Hematopoietic multipotent progenitor cell (in vitro differentiated cells): Measurements from ENCODE around the gene USP20. TPM values are rescaled to one million over a fixed set of nuclear protein-coding genes. Genes with fewer than 3 reads are reported as not detected.
"Not testable (repeated sequence)": the region's sequence is repeated elsewhere in the genome, so short reads cannot be mapped to it uniquely, and the experiment has no call there.

Source experiments
- DNase-seq, 3 donors: peaks; one replicate each; pipeline ENCODE4 v3.0.0-alpha.2; 2011 to 2015; ENCODE audit warnings: low read depth in 2 of 3, low spot score in 2 of 3
- total RNA-seq: library from RNA; depleted of rRNA; stranded (reverse); fragments of >200 nt; gene quantifications from one replicate; pipeline ENCODE4 v1.2.3, GENCODE V29; 2012

The USP20 gene
- total RNA-seq, 1 donor, result 41.7 TPM

- DNase-seq, result no peak
Measured at GRCh38 chr9:129887334-129888292, 52.4 kb downstream of the USP20 start.

- DNase-seq, result peak in 2 of 3 donors; percentile 88 to 94
Measured at GRCh38 chr9:129888293-129889121, 53.2 kb downstream of the USP20 start.

GRCh38 chr9:129889122-129889940, 54.1 kb downstream of the USP20 start:
- DNase-seq, result no peak

- peak in 2 of 3 donors; percentile 88 to 94 for DNase-seq
Measured at GRCh38 chr9:129889941-129890717, 54.9 kb downstream of the USP20 start.

GRCh38 chr9:129890718-129891299, 55.6 kb downstream of the USP20 start:
- not testable (repeated sequence) for DNase-seq

GRCh38 chr9:129891569-129891968, 56.3 kb downstream of the USP20 start:
- DNase-seq, result no peak

- DNase-seq, result peak in 1 of 3 donors; percentile 36
Measured at GRCh38 chr9:129894120-129894823, 59.0 kb downstream of the USP20 start.

- peak in 1 of 3 donors; percentile 34 for DNase-seq
Measured at GRCh38 chr9:129895376-129896268, 60.4 kb downstream of the USP20 start.

GRCh38 chr9:129897263-129897662, 62.0 kb downstream of the USP20 start:
- DNase-seq, result no peak

GRCh38 chr9:129898185-129898584, 62.9 kb downstream of the USP20 start:
- no peak for DNase-seq

- no peak for DNase-seq
Measured at GRCh38 chr9:129899620-129900019, 64.4 kb downstream of the USP20 start.

GRCh38 chr9:129900263-129901027, 65.2 kb downstream of the USP20 start:
- no peak for DNase-seq

GRCh38 chr9:129901993-129902739, 66.9 kb downstream of the USP20 start:
- DNase-seq, result no peak

- no peak for DNase-seq
Measured at GRCh38 chr9:129902740-129903134, 67.5 kb downstream of the USP20 start.

GRCh38 chr9:129904734-129905133, 69.5 kb downstream of the USP20 start:
- no peak for DNase-seq

- no peak for DNase-seq
Measured at GRCh38 chr9:129906298-129906697, 71.0 kb downstream of the USP20 start.
